Dedifferentiated amniotic fluid mesenchymal stem cell (primary cell): ENCODE measurements around the gene QRFP.

ENCODE experiments used
- DNase-seq: peaks from one replicate; pipeline ENCODE4 v3.0.0-alpha.2; 2016; ENCODE audit errors: extremely low spot score

The QRFP gene

GRCh38 chr9:130933114-130934046 is 36.8 kb upstream of the QRFP start:
- DNase-seq = no peak

- DNase-seq = no peak
Measured at GRCh38 chr9:130932255-130933079, 35.9 kb upstream of the QRFP start.

GRCh38 chr9:130931508-130932254 is 35.1 kb upstream of the QRFP start:
- DNase-seq = no peak

- DNase-seq = no peak
Measured at GRCh38 chr9:130930804-130931349, 34.3 kb upstream of the QRFP start.

GRCh38 chr9:130930132-130930803 is 33.7 kb upstream of the QRFP start:
- no peak for DNase-seq

GRCh38 chr9:130929571-130930038 is 33.0 kb upstream of the QRFP start:
- no peak for DNase-seq

- DNase-seq = no peak
Measured at GRCh38 chr9:130927995-130928900, 31.6 kb upstream of the QRFP start.

- no peak for DNase-seq
Measured at GRCh38 chr9:130927338-130927737, 30.7 kb upstream of the QRFP start.

- DNase-seq = no peak
Measured at GRCh38 chr9:130925050-130925678, 28.6 kb upstream of the QRFP start.

GRCh38 chr9:130924448-130924788 is 27.8 kb upstream of the QRFP start:
- no peak for DNase-seq

- no peak for DNase-seq
Measured at GRCh38 chr9:130923611-130924447, 27.2 kb upstream of the QRFP start.

- DNase-seq = no peak
Measured at GRCh38 chr9:130922893-130923610, 26.4 kb upstream of the QRFP start.

GRCh38 chr9:130921989-130922892 is 25.6 kb upstream of the QRFP start:
- no peak for DNase-seq

- DNase-seq = no peak
Measured at GRCh38 chr9:130921300-130921988, 24.8 kb upstream of the QRFP start.

GRCh38 chr9:130920762-130921299 is 24.2 kb upstream of the QRFP start:
- no peak for DNase-seq

GRCh38 chr9:130920233-130920632 is 23.6 kb upstream of the QRFP start:
- no peak for DNase-seq
